SH-SY5Y (cell line): ENCODE measurements around the gene UMPS.

Experiments used
- GATA2 ChIP-seq: IDR thresholded peaks from 2 replicates; pipeline ENCODE4 v1.6.1; 2011; ENCODE audit warnings: mild to moderate bottlenecking, low read depth, low read length
- GATA3 ChIP-seq: IDR thresholded peaks from 2 replicates; pipeline ENCODE4 v1.6.1; 2011; ENCODE audit warnings: low read depth, mild to moderate bottlenecking, low read length, moderate library complexity

- TF ChIP-seq GATA3 (no peak), GATA2 (no peak)
Observed at GRCh38 chr3:124791142-124791541, 60.9 kb downstream of the UMPS start.
